LoVo (cell line): ENCODE results near the gene SIDT2.
"Not testable (repeated sequence)": the region's sequence is repeated elsewhere in the genome, so short reads cannot be mapped to it uniquely, and the experiment has no call there.

Experiments used
- DNase-seq: peaks from one replicate; pipeline ENCODE4 v3.0.0-alpha.2; 2016; ENCODE audit warnings: low spot score

Gene SIDT2

DNA sequence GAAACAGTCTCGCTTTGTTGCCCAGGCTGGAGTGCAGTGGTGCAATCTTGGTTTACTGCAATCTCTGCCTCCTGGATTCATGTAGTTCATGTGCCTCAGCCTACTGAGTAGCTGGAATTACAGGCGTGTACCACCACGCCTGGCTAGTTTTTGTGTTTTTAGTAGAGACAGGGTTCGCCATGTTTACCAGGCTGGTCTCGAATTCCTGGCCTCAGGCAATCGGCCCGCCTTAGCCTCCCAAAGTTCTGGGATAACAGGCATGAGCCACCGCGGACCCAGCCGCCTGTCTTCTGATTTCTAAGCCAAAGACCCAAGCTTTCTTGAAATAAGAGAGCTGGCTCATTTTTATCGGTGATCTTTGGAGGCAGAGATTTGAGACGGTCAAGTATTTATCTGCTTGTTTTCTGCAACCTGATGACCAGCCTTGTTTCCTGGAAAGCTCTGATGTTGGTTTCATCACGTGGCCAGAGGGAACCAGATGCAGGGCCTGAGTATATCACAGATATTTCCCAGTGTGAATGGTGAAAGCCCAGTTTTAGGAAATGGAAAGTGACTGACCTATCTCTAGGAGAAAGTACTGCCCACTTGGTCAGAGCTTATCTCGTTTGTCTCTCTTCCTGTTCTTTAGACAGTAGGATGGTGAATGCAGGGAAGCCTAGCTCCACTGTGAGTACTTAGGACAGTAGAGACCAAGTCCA, 5.7 kb upstream of the SIDT2 start:
- no peak for DNase-seq

DNA sequence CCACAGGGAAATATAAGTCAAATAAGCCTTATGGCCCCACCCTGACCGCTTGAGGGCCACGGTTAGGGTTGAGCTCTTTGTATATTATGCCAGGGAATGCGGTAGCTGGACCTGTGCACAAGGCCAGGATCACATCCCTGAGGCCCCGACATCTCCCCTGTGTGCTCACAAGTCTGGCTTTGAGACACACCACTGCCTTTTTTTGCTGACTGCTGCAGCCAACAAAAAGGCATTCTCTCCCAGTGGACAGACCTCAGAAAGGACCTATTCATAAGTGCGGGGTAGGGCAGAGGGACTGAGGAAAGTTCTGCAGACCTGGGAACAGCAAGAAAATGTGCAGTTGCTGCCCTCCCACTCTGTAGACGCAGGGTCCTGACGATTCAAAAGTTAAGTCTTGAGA, 3.4 kb upstream of the SIDT2 start:
- DNase-seq: no peak

GRCh38 chr11:117175781-117176180, 2.8 kb upstream of the SIDT2 start:
- no peak for DNase-seq

GRCh38 chr11:117176186-117176585, 2.4 kb upstream of the SIDT2 start:
- DNase-seq: no peak

- no peak for DNase-seq
Observed at GRCh38 chr11:117177534-117178209, 871 bp upstream of the SIDT2 start.

GRCh38 chr11:117179048-117179999, 781 bp downstream of the SIDT2 start:
- no peak for DNase-seq

DNA sequence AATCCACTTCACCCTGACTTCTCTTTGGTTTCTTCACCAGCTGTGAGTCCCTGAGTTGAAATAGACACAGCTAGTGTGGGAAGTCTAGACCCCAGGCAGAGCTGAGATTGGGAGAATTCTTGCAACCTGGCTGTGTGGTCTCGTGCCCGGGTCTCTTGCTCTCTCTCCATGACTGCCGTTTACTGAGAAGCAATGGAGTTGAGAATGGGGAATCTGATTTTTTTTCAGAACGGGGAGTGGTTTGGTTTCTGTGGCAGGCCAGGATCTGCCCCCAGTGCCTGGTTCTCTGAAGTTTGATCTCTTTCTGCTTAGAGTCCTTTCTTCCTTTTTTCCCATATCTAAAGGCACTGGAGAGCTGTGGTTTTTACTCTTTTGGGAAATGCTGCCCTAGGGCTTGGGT, 1.5 kb downstream of the SIDT2 start:
- no peak for DNase-seq

GRCh38 chr11:117180661-117181585, 2.4 kb downstream of the SIDT2 start:
- no peak for DNase-seq

DNA sequence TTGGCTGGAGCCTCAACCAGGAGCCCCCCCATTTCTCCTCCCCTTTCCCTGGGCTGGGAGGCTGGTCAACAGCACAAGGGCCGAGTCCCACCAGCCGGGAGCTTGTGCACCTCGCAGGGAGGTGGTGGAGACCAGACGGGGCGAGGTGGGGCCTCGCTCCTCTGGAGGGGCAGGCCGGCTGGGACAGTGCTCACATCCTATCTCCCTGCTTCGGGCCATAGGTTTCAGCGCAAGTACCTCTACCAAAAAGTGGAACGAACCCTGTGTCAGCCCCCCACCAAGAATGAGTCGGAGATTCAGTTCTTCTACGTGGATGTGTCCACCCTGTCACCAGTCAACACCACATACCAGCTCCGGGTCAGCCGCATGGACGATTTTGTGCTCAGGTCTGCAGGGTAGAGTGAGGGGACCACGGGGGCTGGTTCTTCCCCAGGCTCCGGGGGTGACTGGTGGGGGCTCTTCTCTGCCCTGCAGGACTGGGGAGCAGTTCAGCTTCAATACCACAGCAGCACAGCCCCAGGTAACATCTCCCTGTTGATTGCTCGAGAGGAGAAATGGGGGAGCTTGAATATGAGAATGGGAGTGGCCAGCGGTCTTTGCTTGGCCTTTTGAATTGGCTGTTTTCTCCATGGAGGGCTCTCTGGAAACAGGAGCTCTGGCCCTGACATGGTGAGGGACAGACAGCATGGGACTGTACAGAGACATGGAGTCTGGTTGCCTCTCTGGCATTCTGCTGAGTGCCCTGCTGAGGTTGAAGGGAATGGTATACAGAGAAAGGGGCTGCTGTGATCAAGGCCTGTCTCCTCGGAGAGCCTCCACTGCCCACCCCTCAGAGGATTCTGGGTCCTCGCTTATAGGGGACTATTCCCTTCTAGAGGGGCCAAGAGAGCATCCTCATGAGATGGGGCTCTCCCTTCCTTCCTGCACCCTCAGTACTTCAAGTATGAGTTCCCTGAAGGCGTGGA, 3.3 kb downstream of the SIDT2 start:
- no peak for DNase-seq

GRCh38 chr11:117182551-117182935, 4.0 kb downstream of the SIDT2 start:
- no peak for DNase-seq

DNA sequence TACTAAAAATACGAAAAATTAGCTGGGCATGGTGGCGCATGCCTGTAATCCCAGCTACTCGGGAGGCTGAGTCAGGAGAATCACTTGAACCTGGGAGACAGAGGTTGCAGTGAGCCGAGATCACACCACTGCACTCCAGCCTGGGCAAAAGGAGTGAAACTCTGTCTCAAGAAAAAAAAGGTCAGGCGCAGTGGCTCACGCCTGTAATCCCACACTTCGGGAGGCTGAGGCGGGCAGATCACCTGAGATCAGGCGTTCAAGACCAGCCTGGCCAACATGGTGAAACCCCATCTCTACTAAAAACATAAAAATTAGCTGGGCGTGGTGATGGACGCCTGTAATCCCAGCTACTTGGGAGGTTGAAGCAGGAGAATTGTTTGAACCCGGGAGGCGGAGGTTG, 4.6 kb downstream of the SIDT2 start:
- DNase-seq: not testable (repeated sequence)

- DNase-seq: no peak
Observed at GRCh38 chr11:117183724-117184349, 5.3 kb downstream of the SIDT2 start.

- no peak for DNase-seq
Observed at GRCh38 chr11:117185736-117186430, 7.3 kb downstream of the SIDT2 start.

GRCh38 chr11:117186431-117186761, 7.9 kb downstream of the SIDT2 start:
- no peak for DNase-seq

DNA sequence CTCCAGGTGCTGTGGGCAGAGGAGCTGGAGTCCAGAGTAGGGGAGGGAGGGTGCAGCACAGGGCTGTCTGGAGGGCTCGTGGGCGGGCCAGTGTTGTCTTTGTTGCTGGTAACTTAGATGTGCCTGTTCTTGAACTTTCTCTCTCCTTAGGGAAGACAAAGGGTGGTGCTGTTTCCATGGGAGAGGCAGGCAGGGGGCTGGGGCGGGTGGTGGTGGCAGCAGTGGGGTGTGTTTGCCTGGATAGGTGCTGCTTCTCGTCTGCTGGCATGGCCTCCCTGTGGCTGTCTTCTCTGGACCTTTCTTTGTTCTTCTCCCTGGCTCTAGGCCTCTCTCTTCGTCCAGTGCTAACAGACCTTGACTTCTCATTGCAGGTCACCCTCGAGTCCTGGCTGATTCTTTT, 8.5 kb downstream of the SIDT2 start:
- DNase-seq: no peak

- no peak for DNase-seq
Observed at GRCh38 chr11:117187428-117187798, 8.9 kb downstream of the SIDT2 start.

DNA sequence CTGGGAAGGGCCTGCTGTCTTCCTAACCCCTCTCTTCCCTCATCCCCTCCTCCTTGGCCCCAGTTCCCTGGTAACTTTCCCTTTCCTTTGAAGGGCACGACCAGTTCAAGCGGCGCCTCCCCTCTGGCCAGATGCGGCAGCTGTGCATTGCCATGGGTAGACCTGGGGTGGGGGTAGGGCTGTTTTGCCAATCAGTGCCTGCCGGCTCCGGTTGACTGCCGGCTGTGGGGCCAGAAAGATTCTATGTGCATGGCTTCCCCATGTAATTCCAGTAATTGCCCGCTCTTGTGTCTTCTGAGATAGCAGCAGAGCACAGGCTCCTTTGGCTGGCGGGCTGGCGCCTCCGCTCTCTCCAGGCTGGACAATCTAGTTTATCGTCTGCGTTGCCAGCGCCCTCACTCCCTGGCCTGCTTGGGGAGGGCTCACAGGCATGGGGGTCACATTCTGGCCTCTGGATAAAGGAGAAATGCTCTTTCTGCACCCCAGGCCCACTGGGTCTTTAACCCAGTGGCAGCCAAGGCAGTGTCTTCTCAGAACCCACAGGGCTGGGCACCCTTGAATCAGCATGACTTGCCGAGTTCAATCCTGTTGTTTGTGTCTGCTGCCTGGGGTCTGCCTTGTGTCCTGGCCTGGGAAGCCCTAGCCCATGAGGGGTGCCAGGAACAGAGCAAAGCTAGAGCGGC, 9.4 kb downstream of the SIDT2 start:
- no peak for DNase-seq

GRCh38 chr11:117188620-117189081, 10.1 kb downstream of the SIDT2 start:
- no peak for DNase-seq
